B cell (primary cell): ENCODE results near the gene RBM25. TPM values are rescaled to one million over a fixed set of nuclear protein-coding genes. Genes with fewer than 3 reads are reported as not detected.

Experiments
- ATAC-seq: fragments of 200-7000 bp; cut with Tn5 transposase; one replicate; pipeline ENCODE4 v1.10.0; 2021; ENCODE audit warnings: low read depth, mild to moderate bottlenecking, moderate number of reproducible peaks, moderate library complexity
- CTCF ChIA-PET: fragments of 350-600 bp; sonication (Branson Sonifier 250); formaldehyde crosslinking; loops from one replicate; lab custom pipeline; 2021; ENCODE audit warnings: antibody characterized with exemption, inconsistent platforms; lab: Charles Lee
- POLR2A ChIA-PET: fragments of 350-600 bp; sonication (Branson Sonifier 250); formaldehyde crosslinking; loops from one replicate; lab custom pipeline; 2021; ENCODE audit warnings: antibody characterized with exemption; lab: Charles Lee
- DNase-seq: peaks from one replicate; pipeline ENCODE4 v3.0.0; 2013
- H2AFZ ChIP-seq: 2 replicates; pipeline ENCODE4 v1.6.1; 2012; ENCODE audit warnings: mild to moderate bottlenecking, low read depth, low read length; ENCODE audit not compliant: insufficient read depth, poor library complexity, severe bottlenecking
- H3K27ac ChIP-seq, 2 donors: 1 replicate in 1 of 2; 2 replicates in 1 of 2; pipeline ENCODE4 v1.5.1; 2012 to 2013; ENCODE audit warnings: low read length in 2 of 2, mild to moderate bottlenecking in 2 of 2, moderate library complexity in 1 of 2
- H3K27me3 ChIP-seq, 4 experiments: fragments of 200-600 bp in 1 of 4; sonication (generic) in 1 of 4; replicated peaks in 1 of 4; 1 replicate in 2 of 4; 2 replicates in 2 of 4; pipeline versions ENCODE4 v1.6.1 to v1.7.0; 2013 to 2016; ENCODE audit warnings: low read length in 3 of 4, mild to moderate bottlenecking in 2 of 4, mixed read lengths in 1 of 4, moderate library complexity in 1 of 4; ENCODE audit not compliant: insufficient read depth in 4 of 4, control insufficient read depth in 3 of 4; ENCODE audit errors: control extremely low read depth in 1 of 4
- H3K36me3 ChIP-seq, 2 experiments: replicated peaks in 1 of 2; 1 replicate in 1 of 2; 2 replicates in 1 of 2; pipeline versions ENCODE4 v1.6.1 to v1.7.1; 2013; ENCODE audit warnings: low read length in 1 of 2; ENCODE audit not compliant: insufficient read depth in 2 of 2, control insufficient read depth in 1 of 2; ENCODE audit errors: control extremely low read depth in 1 of 2, extremely low read depth in 1 of 2
- H3K4me1 ChIP-seq, 2 donors: fragments of 200-600 bp in 1 of 2; sonication (generic) in 1 of 2; 1 replicate in 1 of 2; 2 replicates in 1 of 2; pipeline versions ENCODE4 v1.5.1 to v1.6.1; 2013 to 2017; ENCODE audit warnings: low read length in 2 of 2; ENCODE audit not compliant: control insufficient read depth in 2 of 2, insufficient read depth in 2 of 2
- H3K4me2 ChIP-seq: replicated peaks from 2 replicates; pipeline ENCODE3; 2012; ENCODE audit warnings: mild to moderate bottlenecking, low read depth, low read length; ENCODE audit not compliant: poor library complexity, severe bottlenecking
- H3K4me3 ChIP-seq, 5 experiments: fragments of 200-600 bp in 1 of 5; sonication (generic) in 1 of 5; 1 replicate in 3 of 5; 2 replicates in 2 of 5; pipeline versions ENCODE4 v1.5.1 to v1.7.0; 2011 to 2016; ENCODE audit warnings: low read length in 4 of 5, mild to moderate bottlenecking in 4 of 5, low read depth in 2 of 5, control low read depth in 1 of 5, moderate library complexity in 1 of 5; ENCODE audit not compliant: insufficient read depth in 1 of 5; ENCODE audit errors: control extremely low read depth in 1 of 5, extremely low read depth in 1 of 5
- H3K79me2 ChIP-seq: fragments of 200-600 bp; sonication (generic); one replicate; pipeline ENCODE4 v1.6.0; 2016; ENCODE audit warnings: low read length; ENCODE audit not compliant: control insufficient read depth, insufficient read depth
- H3K9ac ChIP-seq: fragments of 200-600 bp; sonication (generic); 2 replicates; pipeline ENCODE4 v1.6.1; 2017; ENCODE audit warnings: mild to moderate bottlenecking, low read length, moderate library complexity
- H3K9me3 ChIP-seq, 3 donors: one replicate each; pipeline versions ENCODE4 v1.6.1 to v1.7.1; 2013; ENCODE audit warnings: low read length in 2 of 3; ENCODE audit not compliant: control insufficient read depth in 2 of 3, insufficient read depth in 1 of 3; ENCODE audit errors: control extremely low read depth in 1 of 3
- H4K20me1 ChIP-seq: 2 replicates; pipeline ENCODE4 v1.6.0; 2012; ENCODE audit warnings: mild to moderate bottlenecking, low read length; ENCODE audit not compliant: insufficient read depth, control insufficient read depth, poor library complexity, severe bottlenecking
- H3K27ac Mint-ChIP-seq: one replicate; pipeline ENCODE4 v1.8.0; 2021; ENCODE audit warnings: mixed read lengths
- H3K27me3 Mint-ChIP-seq: one replicate; pipeline ENCODE4 v1.8.0; 2021; ENCODE audit warnings: mixed read lengths
- H3K4me1 Mint-ChIP-seq: one replicate; pipeline ENCODE4 v1.8.0; 2021; ENCODE audit warnings: mixed read lengths
- H3K4me3 Mint-ChIP-seq: one replicate; pipeline ENCODE4 v1.8.0; 2021; ENCODE audit warnings: mixed read lengths
- H3K9me3 Mint-ChIP-seq: one replicate; pipeline ENCODE4 v1.8.0; 2022; ENCODE audit warnings: mixed read lengths; ENCODE audit not compliant: insufficient read depth
- EZH2 ChIP-seq: IDR thresholded peaks from 2 replicates; pipeline ENCODE4 v1.6.1; 2012; ENCODE audit warnings: borderline replicate concordance, low read depth, mild to moderate bottlenecking, moderate library complexity, low read length; ENCODE audit not compliant: insufficient read depth, poor library complexity, severe bottlenecking
- WGBS: methylation state at CpG from one replicate; pipeline ENCODE4 v1.1.5; 2013; ENCODE audit warnings: missing lambda C conversion rate; ENCODE audit not compliant: insufficient coverage; 5-methylcytosine and 5-hydroxymethylcytosine counted together
- intact Hi-C: fragments of 100-400 bp; cut with micrococcal nuclease; formaldehyde crosslinking; loops from one replicate; pipeline ENCODE4 v1.10.0; 2022
- polyA plus RNA-seq: library from polyadenylated mRNA; depleted of rRNA; stranded (reverse); fragments of >200 nt; gene quantifications from 2 replicates; pipeline ENCODE4 v1.2.3, GENCODE V29; 2012
- total RNA-seq, 2 donors: library from RNA; stranded (reverse); fragments of 120-200 nt in 1 of 2; gene quantifications; 1 replicate in 1 of 2; 2 replicates in 1 of 2; pipeline versions ENCODE4 v1.2.3 to v1.2.4, GENCODE V29; 2013 to 2022
- TF ChIP-seq, protein P1 (sequence below): fragments of 200-600 bp; IDR thresholded peaks from one replicate; pipeline ENCODE4 v1.8.0; 2022; ENCODE audit warnings: antibody characterized with exemption, mild to moderate bottlenecking

Gene RBM25
- total and polyA plus RNA-seq, 2 donors (not counting 1 experiment from before 2014, with no cell fraction given): 20.2 to 137 TPM

- Histone ChIP-seq H3K79me2 (peaks cover 90% of the 10 kb centered on the region), H3K9ac (no peak overlapping the region), H3K27me3 (no peaks in the 10 kb centered on the region), H3K4me3 (no peak overlapping the region), H3K4me2 (no peak overlapping the region), H3K36me3 (peaks cover 3 to 6% of the 10 kb centered on the region in 2 experiments), H3K4me1 (peaks cover 11 to 17% of the 10 kb centered on the region in 2 donors), H3K9me3 (no peaks in the 10 kb centered on the region), H3K27ac (no peak overlapping the region), H4K20me1 (peaks cover 51% of the 10 kb centered on the region), H2AFZ (no peak overlapping the region)
- DNase-seq: no peak
- Mint-ChIP-seq H3K27me3 (no peaks in the 10 kb centered on the region), H3K4me3 (no peak overlapping the region), H3K9me3 (no peaks in the 10 kb centered on the region), H3K4me1 (peaks cover 40% of the 10 kb centered on the region), H3K27ac (no peak overlapping the region)
- no CpG with 5 or more reads among the region's 1 CpG for WGBS
- POLR2A ChIA-PET: no interaction called here
- CTCF ChIA-PET: no interaction called here
- no peak for ATAC-seq
- intact Hi-C loops: no loop called here
- TF ChIP-seq, protein P1, sequence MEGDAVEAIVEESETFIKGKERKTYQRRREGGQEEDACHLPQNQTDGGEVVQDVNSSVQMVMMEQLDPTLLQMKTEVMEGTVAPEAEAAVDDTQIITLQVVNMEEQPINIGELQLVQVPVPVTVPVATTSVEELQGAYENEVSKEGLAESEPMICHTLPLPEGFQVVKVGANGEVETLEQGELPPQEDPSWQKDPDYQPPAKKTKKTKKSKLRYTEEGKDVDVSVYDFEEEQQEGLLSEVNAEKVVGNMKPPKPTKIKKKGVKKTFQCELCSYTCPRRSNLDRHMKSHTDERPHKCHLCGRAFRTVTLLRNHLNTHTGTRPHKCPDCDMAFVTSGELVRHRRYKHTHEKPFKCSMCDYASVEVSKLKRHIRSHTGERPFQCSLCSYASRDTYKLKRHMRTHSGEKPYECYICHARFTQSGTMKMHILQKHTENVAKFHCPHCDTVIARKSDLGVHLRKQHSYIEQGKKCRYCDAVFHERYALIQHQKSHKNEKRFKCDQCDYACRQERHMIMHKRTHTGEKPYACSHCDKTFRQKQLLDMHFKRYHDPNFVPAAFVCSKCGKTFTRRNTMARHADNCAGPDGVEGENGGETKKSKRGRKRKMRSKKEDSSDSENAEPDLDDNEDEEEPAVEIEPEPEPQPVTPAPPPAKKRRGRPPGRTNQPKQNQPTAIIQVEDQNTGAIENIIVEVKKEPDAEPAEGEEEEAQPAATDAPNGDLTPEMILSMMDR: no peak
- TF ChIP-seq EZH2: no peak
Measured at GRCh38 chr14:73140811-73141323, 82.5 kb downstream of the RBM25 start.

DNA sequence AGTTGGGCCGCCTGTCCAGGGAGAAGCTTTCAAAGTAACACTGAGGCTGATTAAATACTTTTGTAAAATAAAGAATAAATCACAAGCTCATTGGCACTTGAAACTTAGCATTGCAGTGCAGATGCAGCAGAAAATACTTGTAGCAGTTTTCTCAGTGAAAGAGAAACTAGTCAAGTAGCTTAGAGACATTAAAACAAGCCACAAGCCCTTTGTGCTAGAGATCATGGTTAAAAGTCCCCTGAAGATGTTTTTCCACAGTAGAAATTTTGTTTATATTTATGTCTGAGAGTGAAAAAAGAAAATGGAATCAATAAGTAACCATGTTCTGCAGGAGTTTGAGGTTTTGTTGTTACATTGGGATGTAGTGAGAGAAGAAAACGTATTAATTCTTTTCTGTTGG, 83.9 kb downstream of the RBM25 start:
- POLR2A ChIA-PET: no interaction called here

More for the DNA sequence above, 83.9 kb downstream of the RBM25 start:
- Mint-ChIP-seq H3K27ac (no peak overlapping the region), H3K27me3 (no peaks in the 10 kb centered on the region), H3K9me3 (no peaks in the 10 kb centered on the region), H3K4me3 (no peak overlapping the region), H3K4me1 (peaks cover 36% of the 10 kb centered on the region)
- no peak overlapping the region for H3K9ac ChIP-seq
- no peak overlapping the region for H3K4me3 ChIP-seq
- H3K36me3 ChIP-seq: peaks cover 3 to 7% of the 10 kb centered on the region in 2 experiments
- intact Hi-C loops: no loop called here
- H3K79me2 ChIP-seq: peaks cover 95% of the 10 kb centered on the region
- peaks cover 55% of the 10 kb centered on the region for H4K20me1 ChIP-seq
- ATAC-seq: no peak
- no peaks in the 10 kb centered on the region for H3K27me3 ChIP-seq
- no peaks in the 10 kb centered on the region for H3K9me3 ChIP-seq
- no peak overlapping the region for H2AFZ ChIP-seq
- no CpG with 5 or more reads among the region's 2 CpGs for WGBS
- peaks cover 6 to 10% of the 10 kb centered on the region in 2 donors for H3K4me1 ChIP-seq
- H3K27ac ChIP-seq: peak overlapping the region in 1 of 2 donors; percentile 20
- CTCF ChIA-PET: no interaction called here
- TF ChIP-seq, protein P1: no peak
- no peak for TF ChIP-seq EZH2
- DNase-seq: no peak
- H3K4me2 ChIP-seq: no peak overlapping the region
